ENCODE measurements around the gene C16orf95.

Gene C16orf95

DNA sequence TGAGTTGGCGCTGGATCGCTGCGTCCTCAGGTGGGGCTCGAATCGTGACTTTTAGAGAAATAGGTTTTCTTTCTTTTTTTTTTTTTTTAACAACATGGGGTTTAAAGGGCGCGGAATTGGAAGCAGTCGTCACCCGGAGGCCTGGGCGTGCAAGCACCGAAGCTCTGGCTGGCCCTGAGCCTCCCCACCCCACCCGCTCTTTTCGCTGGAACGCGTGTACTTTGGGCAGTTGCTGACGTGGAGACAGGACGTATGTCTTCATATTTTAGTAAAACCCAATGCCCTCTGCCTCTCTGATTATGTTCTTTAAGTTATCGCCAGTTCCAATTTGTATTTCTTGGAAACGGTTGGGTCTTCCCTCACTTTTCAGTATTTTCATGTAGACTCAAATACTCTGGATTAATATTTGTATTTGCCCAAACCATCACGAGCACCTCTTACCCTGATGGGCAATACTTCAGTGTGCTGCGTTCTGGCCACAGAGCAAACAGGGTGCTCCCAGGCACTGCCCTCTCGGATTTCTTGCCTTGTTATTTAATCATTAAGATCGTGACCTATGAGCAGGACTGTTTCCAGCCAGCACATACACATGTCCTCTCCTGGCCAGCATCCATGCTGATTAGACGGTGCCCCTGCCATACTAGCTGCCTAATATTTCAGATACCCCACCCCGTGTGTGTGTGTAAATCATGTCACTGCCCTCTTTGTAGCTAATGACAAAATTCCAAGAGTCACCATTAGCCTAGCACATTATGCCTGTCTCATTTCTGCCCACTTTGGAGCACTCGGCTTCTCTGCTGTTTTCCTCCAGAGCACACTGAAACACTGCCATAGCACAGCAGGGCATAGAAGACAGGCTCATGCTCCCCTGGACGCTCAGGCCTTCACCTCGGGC, 805 bp upstream of the C16orf95 start:
- DNase-seq (ENCODE audit: low read depth, low spot score), result no peak

- no peak for DNase-seq (ENCODE audit: low read depth, low spot score)
Measured at GRCh38 chr16:87316450-87316922, 706 bp downstream of the C16orf95 start.

GRCh38 chr16:87314990-87315420, 2.2 kb downstream of the C16orf95 start:
- no peak for DNase-seq (ENCODE audit: low read depth, low spot score)

DNA sequence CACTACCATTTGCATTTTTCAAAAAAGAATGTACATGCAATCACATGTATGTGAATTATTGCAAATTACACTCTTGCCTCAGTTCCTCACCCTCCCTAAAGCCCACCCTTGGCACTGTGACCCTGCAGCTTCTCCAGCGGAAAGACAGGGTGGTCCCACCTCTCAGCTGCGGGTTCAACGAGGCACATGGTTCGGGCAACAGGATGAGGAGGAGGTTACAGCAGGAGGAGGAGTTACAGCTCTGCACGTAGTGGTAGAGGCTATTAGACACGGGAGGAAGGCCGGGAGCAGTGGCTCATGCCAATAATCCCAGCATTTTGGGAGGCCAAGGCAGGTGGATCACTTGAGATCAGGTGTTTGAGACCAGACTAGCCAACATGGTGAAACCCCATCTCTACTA, 5.2 kb downstream of the C16orf95 start:
- DNase-seq (ENCODE audit: low read depth, low spot score), result no peak

GRCh38 chr16:87311387-87311786, 5.8 kb downstream of the C16orf95 start:
- no peak for DNase-seq (ENCODE audit: low read depth, low spot score)

DNA sequence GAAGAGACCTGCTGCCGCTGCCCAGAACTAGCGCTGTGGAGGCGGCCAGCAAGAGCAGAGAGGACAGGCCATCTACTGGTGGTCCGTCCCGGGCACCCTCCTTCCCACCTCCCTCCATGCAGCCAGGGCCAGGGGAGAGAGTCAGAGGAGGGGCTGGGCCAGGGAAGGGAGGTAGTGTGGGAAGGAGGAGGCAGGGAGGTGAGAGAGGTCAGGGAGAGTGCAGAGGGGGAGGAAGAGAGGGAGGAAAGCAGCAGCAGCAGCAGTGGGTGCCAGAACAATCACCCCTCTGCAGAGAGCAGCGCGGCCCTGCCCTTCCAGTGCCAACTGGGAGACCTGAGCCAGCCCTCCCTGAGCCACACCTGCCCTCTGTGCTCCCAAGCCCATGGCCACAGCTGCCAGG, 6.6 kb downstream of the C16orf95 start:
- DNase-seq (ENCODE audit: low read depth, low spot score), result no peak

DNA sequence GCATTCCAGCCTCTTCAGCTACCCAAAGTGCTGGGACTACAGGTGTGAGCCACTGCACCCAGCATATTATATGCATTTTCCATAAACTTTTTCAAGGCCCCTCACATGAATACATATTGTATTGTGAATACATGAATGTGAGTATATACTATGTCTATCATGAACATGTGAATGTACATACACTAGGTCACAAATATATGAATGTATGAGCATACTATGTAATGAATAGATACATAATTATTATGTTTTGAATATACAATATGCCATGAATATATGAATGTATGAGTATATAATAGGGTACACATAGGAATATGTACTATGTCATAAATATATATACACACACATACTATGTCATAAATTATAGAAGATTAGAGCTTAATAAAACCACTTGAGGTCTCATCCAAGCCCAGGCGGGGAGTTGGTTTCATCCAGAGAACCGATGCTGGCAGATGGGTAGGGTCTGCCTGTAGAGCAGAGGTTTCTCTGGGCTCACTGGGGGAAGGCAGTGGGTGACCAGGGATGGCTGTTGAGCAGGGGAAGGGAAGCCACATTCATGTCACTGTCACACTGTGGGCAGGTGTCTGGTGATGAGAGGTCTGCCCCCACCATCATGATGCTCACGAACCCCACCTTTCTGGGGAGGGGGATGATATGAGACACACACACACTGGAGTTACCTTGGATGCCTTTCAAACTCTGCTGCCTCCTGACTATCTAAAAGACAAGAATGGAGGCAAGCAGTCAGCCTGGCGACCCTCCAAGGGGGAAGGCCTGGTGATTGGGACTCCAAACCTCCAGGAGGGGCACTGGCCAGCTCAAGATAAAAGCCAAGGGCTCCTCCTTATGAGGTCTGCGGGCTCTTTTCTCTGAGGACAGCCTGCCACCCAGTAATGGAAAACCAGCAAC, 7.3 kb downstream of the C16orf95 start:
- no peak for DNase-seq (ENCODE audit: low read depth, low spot score)

DNA sequence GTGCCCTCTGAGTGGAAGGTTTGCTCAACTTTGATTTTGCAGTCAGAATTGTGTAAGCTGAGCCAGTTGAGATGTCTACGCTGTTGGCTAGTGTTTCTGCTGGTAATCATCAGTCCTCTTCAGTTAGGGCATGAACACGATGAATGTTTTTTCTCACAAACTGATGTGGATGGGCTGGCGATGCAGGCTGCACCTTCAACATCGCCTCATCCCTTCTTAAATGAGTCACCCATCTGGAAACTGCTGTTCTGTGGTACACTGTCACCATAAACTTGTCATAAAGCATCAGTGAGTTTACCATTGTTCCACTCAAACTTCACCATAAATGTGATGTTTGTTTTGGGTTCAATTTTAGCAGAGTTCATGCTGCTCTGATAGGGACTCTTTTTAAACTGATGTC, 8.4 kb downstream of the C16orf95 start:
- DNase-seq (ENCODE audit: low read depth, low spot score), result no peak

GRCh38 chr16:87306516-87306915, 10.7 kb downstream of the C16orf95 start:
- DNase-seq (ENCODE audit: low read depth, low spot score), result no peak

GRCh38 chr16:87305505-87306391, 11.4 kb downstream of the C16orf95 start:
- no peak for DNase-seq (ENCODE audit: low read depth, low spot score)

- no peak for DNase-seq (ENCODE audit: low read depth, low spot score)
Measured at GRCh38 chr16:87304951-87305350, 12.2 kb downstream of the C16orf95 start.

- no peak for DNase-seq (ENCODE audit: low read depth, low spot score)
Measured at GRCh38 chr16:87303962-87304521, 13.2 kb downstream of the C16orf95 start.

- no peak for DNase-seq (ENCODE audit: low read depth, low spot score)
Measured at GRCh38 chr16:87303431-87303930, 13.7 kb downstream of the C16orf95 start.

DNA sequence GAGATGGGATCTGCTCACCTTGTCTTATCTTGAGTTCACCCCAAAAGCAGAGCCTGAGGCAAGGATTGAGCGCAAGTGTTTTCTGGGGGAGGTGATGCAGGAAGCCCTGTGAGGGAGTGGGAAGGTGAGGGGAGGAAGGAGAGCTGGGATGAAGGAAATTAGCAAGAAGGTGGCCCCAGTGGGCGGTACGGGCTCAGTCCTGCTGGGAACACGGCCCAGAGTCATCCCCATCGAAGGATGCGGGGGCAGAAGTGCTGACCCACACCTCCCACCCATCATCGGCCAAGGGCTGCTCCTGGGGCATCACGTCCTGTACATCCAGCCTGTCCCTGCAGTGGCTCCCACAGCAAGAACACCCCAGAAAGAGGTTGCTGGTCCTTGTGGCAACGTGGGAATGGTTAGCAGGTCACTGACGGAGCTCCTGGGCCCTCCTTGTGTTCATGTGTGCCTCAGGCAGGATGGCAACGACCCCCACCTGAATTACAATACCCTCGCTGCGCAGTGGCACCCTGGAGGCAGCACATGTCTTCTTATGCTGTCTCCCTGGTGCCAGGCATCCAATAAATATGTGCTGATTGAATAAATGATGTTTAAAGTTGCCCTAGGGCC, 18.2 kb downstream of the C16orf95 start:
- no peak for DNase-seq (ENCODE audit: low read depth, low spot score)

GRCh38 chr16:87297918-87298631, 19.1 kb downstream of the C16orf95 start:
- no peak for DNase-seq (ENCODE audit: low read depth, low spot score)

- DNase-seq (ENCODE audit: low read depth, low spot score), result no peak
Measured at GRCh38 chr16:87297407-87297806, 19.8 kb downstream of the C16orf95 start.

- DNase-seq (ENCODE audit: low read depth, low spot score), result no peak
Measured at GRCh38 chr16:87295661-87296531, 21.3 kb downstream of the C16orf95 start.

GRCh38 chr16:87295259-87295658, 21.9 kb downstream of the C16orf95 start:
- no peak for DNase-seq (ENCODE audit: low read depth, low spot score)

GRCh38 chr16:87293990-87294389, 23.2 kb downstream of the C16orf95 start:
- no peak for DNase-seq (ENCODE audit: low read depth, low spot score)
